ENCODE data around the gene CAMSAP1. TPM values are rescaled to one million over a fixed set of nuclear protein-coding genes. Genes with fewer than 3 reads are reported as not detected.

Gene CAMSAP1
- total and polyA plus RNA-seq, 2 of the 4 experiments (the other 2 are of a cell fraction) = 8.2 to 19.5 TPM

DNA sequence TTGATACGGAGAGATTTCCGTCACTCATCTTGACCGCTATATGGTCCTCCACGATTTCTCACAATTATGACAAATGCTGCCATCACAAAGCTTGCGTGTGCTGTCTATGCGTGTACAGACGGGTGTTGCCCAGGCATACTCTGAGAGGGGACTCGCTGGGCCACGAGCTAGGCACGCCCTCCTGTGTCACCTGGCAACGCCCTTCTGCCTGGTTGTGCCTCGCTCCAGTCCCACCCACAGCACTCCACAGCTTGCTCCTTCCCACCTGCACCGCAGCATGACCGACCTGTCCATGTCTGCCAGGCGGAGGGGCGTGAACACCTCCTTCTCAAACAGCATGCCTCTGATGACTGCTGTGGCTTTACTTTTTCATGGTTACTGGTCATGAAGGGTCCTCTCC, 55.6 kb downstream of the CAMSAP1 start:
- Histone ChIP-seq H2BK20ac (ENCODE audit: low read depth, low read length) (no peak overlapping the region), H2BK5ac (ENCODE audit: low read depth, low read length, poor library complexity, severe bottlenecking) (no peak overlapping the region), H3K4me1 (ENCODE audit: control insufficient read depth, insufficient read depth, low read length) (peaks cover 10% of the 10 kb centered on the region), H3K9me1 (ENCODE audit: insufficient read depth, low read length) (peaks cover 17% of the 10 kb centered on the region), H3K4me2 (ENCODE audit: low read depth, low read length) (no peak overlapping the region), H2BK15ac (ENCODE audit: low read depth, low read length) (no peak overlapping the region), H4K8ac (ENCODE audit: low read depth in 2 of 2, low read length in 2 of 2) (no peak overlapping the region), H3K79me1 (ENCODE audit: low read depth in 1 of 2, low read length in 2 of 2) (peaks cover 22 to 53% of the 10 kb centered on the region in 2 experiments), H2BK120ac (ENCODE audit: low read depth, low read length) (no peak overlapping the region), H3K9ac (ENCODE audit: low read depth, low read length) (no peak overlapping the region), H3K14ac (replicated peaks; ENCODE audit: low read depth, low read length) (no peak overlapping the region), H4K5ac (ENCODE audit: low read depth, low read length) (no peak overlapping the region), H4K20me1 (ENCODE audit: insufficient read depth, low read length) (peaks cover 24% of the 10 kb centered on the region), H4K91ac (ENCODE audit: insufficient read depth, low read depth, low read length) (no peak overlapping the region), H3K56ac (ENCODE audit: extremely low read depth, insufficient read depth, low read length) (no peak overlapping the region), H3K4ac (ENCODE audit: low read depth, low read length) (no peak overlapping the region), H3K27ac (ENCODE audit: insufficient read depth, low read length) (no peak overlapping the region), H2AK5ac (ENCODE audit: low read depth, low read length) (no peak overlapping the region), H2AK9ac (replicated peaks; ENCODE audit: low read depth, low read length, poor library complexity) (no peak overlapping the region), H3K9me3 (ENCODE audit: control insufficient read depth, insufficient read depth, low read length) (no peaks in the 10 kb centered on the region), H3K23ac (ENCODE audit: low read depth, low read length) (no peak overlapping the region), H3K4me3 (ENCODE audit: insufficient read depth, low read depth, low read length) (no peak overlapping the region), H3K27me3 (ENCODE audit: control insufficient read depth, insufficient read depth, low read length) (no peaks in the 10 kb centered on the region), H2AFZ (replicated peaks; ENCODE audit: low read length, poor library complexity) (no peak overlapping the region), H3K18ac (ENCODE audit: low read depth, low read length) (no peak overlapping the region), H3K36me3 (ENCODE audit: control insufficient read depth, insufficient read depth, low read length) (peaks cover 22% of the 10 kb centered on the region)
- no peak for DNase-seq
- in situ Hi-C loops (cut with MboI; ENCODE audit: low sequenced_read_pairs) = no loop called here
- 95% methylated on average over 12 of the region's 16 CpGs; no CpG with 5 or more reads in 1 of the 2 experiments for WGBS, 2 experiments (ENCODE audit: extremely low coverage in 2 of 2, insufficient read length in 1 of 2)
- TF ChIP-seq MAFK (IDR thresholded peaks at IDR 0.05; ENCODE audit: low read depth, low read length) = no peak
- no peak for TF ChIP-seq SMC3 (IDR thresholded peaks at IDR 0.05; ENCODE audit: low read depth, low read length)
- TF ChIP-seq CEBPB (IDR thresholded peaks at IDR 0.05; ENCODE audit: low read depth, low read length) = no peak
- TF ChIP-seq RFX5 (IDR thresholded peaks at IDR 0.05; ENCODE audit: low read depth, low read length) = no peak
- TF ChIP-seq, protein P1, sequence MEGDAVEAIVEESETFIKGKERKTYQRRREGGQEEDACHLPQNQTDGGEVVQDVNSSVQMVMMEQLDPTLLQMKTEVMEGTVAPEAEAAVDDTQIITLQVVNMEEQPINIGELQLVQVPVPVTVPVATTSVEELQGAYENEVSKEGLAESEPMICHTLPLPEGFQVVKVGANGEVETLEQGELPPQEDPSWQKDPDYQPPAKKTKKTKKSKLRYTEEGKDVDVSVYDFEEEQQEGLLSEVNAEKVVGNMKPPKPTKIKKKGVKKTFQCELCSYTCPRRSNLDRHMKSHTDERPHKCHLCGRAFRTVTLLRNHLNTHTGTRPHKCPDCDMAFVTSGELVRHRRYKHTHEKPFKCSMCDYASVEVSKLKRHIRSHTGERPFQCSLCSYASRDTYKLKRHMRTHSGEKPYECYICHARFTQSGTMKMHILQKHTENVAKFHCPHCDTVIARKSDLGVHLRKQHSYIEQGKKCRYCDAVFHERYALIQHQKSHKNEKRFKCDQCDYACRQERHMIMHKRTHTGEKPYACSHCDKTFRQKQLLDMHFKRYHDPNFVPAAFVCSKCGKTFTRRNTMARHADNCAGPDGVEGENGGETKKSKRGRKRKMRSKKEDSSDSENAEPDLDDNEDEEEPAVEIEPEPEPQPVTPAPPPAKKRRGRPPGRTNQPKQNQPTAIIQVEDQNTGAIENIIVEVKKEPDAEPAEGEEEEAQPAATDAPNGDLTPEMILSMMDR (conservative IDR thresholded peaks at IDR 0.05; ENCODE audit: low read depth, low read length) = no peak
- TF ChIP-seq NFE2L2 (IDR thresholded peaks at IDR 0.05; ENCODE audit: low read depth, low read length) = no peak
- no peak for TF ChIP-seq BHLHE40 (IDR thresholded peaks at IDR 0.05; ENCODE audit: low read depth, low read length)
- no peak for TF ChIP-seq POLR2A (IDR thresholded peaks at IDR 0.05; ENCODE audit: low read depth, low read length)
- no peak for TF ChIP-seq RAD21 (IDR thresholded peaks at IDR 0.05; ENCODE audit: low read length)
- TF ChIP-seq, protein P2, sequence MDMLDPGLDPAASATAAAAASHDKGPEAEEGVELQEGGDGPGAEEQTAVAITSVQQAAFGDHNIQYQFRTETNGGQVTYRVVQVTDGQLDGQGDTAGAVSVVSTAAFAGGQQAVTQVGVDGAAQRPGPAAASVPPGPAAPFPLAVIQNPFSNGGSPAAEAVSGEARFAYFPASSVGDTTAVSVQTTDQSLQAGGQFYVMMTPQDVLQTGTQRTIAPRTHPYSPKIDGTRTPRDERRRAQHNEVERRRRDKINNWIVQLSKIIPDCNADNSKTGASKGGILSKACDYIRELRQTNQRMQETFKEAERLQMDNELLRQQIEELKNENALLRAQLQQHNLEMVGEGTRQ (IDR thresholded peaks at IDR 0.05; ENCODE audit: low read depth, low read length) = no peak
- no peak for TF ChIP-seq CHD1 (IDR thresholded peaks at IDR 0.05; ENCODE audit: low read depth, low read length)
- no peak for TF ChIP-seq MXI1 (IDR thresholded peaks at IDR 0.05; ENCODE audit: borderline replicate concordance, low read depth, low read length)
- TF ChIP-seq, protein P3, sequence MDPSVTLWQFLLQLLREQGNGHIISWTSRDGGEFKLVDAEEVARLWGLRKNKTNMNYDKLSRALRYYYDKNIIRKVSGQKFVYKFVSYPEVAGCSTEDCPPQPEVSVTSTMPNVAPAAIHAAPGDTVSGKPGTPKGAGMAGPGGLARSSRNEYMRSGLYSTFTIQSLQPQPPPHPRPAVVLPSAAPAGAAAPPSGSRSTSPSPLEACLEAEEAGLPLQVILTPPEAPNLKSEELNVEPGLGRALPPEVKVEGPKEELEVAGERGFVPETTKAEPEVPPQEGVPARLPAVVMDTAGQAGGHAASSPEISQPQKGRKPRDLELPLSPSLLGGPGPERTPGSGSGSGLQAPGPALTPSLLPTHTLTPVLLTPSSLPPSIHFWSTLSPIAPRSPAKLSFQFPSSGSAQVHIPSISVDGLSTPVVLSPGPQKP (IDR thresholded peaks at IDR 0.05; ENCODE audit: borderline replicate concordance, low read depth, low read length) = no peak
- TF ChIP-seq FOS (IDR thresholded peaks at IDR 0.05; ENCODE audit: low read depth, low read length) = no peak
- TF ChIP-seq RCOR1 (IDR thresholded peaks at IDR 0.05; ENCODE audit: insufficient replicate concordance, low read length) = no peak
- no peak for TF ChIP-seq MAZ (IDR thresholded peaks at IDR 0.05; ENCODE audit: borderline replicate concordance, low read depth, low read length)
- dilution Hi-C loops (cut with HindIII; ENCODE audit: low sequenced_read_pairs, unreplicated experiment) = no loop called here
- intact Hi-C loops (cut with micrococcal nuclease) = no loop called here
- no TSS peak for BruUV-seq (replicated peaks)
- ChIA-PET POLR2A (ENCODE audit: unreplicated experiment) (no interaction called here), CTCF (no interaction called here)
- no peak for ATAC-seq (ENCODE audit: low read depth)

Measured in IMR-90 (cell line).